ENCODE results near the gene COG2.
A peak's percentile ranks its signal among the peaks of the same experiment; 100 is the strongest.
"Not testable (repeated sequence)": the region's sequence is repeated elsewhere in the genome, so short reads cannot be mapped to it uniquely, and the experiment has no call there.

Gene COG2

DNA sequence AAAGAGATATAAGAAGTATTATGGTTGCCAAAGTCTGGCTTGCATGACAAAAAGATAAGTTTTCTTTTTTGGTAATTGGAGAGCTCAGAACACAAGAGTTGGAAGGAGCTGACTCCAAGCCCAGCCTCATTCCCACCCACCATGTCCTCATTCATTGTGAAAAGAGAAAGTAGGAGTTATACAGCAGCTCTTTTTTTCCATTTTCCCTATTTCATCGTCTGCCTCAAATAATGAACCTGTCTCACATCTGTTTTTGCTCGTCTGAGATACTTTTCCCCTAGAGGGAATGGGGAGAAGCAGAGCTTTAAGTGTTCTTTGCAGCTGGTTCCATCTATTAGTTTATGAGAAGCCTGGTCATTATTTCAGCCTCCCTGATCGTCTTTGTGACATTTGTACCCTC is 36.9 kb downstream of the COG2 start:
- no peak for DNase-seq

DNA sequence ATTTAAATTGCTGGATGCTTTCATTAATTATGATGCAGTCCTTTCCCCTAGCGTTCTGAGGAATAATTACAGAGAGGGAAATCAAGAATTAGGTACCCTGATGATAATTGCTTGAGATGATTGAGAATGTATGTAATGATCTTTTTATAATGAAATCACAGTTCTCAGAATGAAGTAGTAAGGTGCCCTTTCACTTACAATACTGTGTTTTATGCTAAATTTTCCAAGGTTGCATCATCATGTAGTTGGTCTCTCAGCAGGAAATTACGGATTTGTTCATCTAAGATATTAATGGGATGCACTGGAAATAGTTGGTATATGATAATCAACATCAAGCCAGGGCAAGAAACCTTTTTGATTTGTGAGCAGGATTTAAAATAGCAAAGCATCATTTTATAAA is 37.5 kb downstream of the COG2 start:
- no peak for DNase-seq

GRCh38 chr1:230680300-230681025 is 38.2 kb downstream of the COG2 start:
- no peak for DNase-seq

GRCh38 chr1:230681599-230681998 is 39.3 kb downstream of the COG2 start:
- DNase-seq, result peak; percentile 36

- DNase-seq, result no peak
Measured at GRCh38 chr1:230682274-230682673, 40.0 kb downstream of the COG2 start.

GRCh38 chr1:230682882-230683610 is 40.8 kb downstream of the COG2 start:
- DNase-seq, result no peak

- no peak for DNase-seq
Measured at GRCh38 chr1:230684146-230684545, 41.9 kb downstream of the COG2 start.

DNA sequence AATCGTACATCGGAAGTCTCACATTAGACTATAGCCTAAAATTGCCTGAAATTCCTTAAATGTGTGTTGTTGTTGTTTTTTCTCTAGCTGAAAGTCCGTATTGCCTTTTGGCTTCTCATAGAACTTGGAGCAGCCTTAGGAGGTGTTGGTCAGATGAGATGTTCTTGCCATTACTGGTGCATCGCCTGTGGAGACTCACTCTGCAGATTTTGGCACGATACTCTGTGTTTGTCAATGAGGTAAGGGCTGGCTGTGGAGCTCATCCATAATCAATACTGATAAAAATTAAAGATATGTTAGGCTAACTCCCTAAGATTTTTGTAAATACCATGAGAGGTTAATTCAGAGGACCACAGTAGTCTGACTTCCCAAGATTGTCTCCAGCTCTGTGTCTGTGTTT is 42.7 kb downstream of the COG2 start:
- DNase-seq, result no peak

- DNase-seq, result no peak
Measured at GRCh38 chr1:230686747-230687146, 44.5 kb downstream of the COG2 start.

DNA sequence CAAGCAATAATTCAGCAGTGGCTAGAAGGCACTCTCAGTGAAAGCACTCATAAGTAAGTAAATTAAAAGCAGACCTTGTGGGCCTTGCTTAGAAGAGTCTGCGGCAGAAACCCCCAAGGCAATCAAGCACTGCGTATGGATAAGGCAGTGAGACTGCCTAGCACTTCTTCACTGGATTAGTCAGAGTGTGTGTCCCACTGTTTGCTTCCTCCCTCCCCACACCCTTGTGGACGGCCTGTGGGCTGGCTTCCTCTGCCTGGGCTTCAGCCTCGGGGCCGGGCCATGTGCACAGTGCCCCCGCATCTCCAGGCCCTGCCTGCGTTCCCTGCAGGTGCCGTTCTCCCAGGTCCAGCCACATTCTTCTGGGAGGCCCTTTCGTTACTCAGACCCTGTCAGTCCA is 47.8 kb downstream of the COG2 start:
- no peak for DNase-seq

DNA sequence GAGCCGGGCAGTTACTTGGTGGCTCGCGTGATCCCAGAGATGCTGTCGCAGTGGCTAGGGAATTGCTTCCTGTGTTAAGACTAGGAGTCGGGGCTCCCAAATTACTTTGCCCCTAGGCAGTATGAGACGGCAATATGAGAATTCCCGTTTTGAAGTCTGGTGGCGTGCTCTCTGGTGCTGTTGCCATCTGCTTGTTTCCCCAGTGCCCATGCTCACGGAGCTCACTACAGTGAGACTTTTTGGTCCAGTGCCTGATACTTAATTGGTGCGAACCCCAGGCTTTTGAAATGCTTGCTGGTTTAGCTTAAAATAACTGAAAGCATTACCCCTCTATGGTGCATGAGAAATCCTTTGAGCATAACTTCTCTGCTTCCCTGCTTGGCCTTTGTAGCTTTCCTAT is 49.3 kb downstream of the COG2 start:
- no peak for DNase-seq

DNA sequence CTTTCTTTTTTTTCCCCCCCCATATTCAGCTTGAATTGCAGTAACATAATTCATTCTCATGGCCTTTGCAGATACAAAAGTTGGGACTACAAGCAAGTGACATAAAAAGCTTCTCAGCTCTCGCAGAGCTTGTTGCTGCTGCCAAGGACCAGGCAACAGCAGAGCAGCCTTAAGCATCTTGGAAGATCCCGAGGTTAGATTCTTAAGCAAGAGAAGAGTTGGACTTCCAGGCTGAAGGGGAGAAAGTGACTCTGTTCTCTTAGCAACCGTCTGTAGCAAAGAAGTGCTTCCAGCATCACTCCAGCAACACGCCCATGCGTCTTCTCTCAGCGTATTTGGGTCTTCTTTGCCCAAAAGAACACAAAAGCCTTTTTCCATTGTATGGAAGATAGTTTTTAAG is 50.9 kb downstream of the COG2 start:
- no peak for DNase-seq

DNA sequence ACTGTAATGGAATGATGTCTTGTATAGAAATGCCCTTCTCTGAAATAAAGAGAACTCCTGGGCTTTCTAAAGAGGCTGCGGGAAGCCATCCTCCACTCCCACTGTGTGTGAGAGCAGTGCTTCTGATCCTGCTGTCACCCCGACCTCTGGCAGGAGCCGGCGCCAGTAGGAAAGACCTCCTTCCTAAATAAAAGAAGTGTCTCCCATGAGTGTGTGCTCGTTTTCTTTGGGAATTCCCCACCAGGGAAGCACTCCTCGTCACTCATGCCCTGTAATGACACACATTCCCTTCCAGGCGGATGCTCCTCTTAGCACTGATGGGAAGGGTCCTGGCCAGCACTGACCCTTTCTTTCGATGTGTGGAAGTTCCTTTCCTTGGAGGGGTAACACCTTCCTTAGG is 51.5 kb downstream of the COG2 start:
- no peak for DNase-seq

DNA sequence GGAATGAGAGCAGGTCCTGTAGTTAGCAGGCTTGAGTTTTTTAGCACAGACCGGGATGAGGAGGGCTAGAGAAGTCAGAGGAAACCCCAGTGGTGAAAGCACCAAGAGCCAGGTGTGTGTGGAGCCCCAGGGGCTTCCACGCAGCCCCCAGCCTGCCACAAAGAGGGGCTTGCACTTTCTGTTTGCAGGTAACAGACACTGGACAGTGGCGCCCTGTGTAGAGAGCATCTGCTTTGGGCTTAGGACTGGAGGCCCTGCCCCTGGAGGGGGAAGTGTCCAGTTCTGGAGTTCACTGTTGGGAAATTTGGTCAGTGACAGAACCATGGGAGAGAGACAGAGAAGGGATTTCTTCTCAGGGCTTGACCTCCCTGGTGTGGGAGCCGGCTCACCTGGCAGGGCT is 52.2 kb downstream of the COG2 start:
- DNase-seq, result no peak

DNA sequence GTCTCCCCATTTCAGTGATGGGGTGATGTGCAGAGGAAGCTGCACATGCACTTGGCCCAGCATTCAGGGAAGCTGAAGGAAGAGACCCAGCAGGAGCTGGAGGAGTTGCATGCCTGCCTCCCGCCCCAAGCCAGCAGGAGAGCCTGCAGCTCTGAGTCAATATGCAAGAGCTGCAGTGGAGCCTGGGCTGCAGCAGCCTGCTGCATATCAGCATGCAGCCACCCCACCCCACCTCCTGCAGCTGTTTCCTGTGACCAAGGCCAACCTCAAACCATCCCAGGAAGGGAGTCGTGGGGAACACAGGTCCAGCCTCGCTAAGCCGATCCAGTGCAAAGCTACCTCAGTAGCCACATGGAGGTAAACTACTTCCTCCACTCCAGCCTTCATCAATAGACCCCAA is 52.7 kb downstream of the COG2 start:
- DNase-seq, result no peak

- no peak for DNase-seq
Measured at GRCh38 chr1:230696218-230696617, 53.9 kb downstream of the COG2 start.

DNA sequence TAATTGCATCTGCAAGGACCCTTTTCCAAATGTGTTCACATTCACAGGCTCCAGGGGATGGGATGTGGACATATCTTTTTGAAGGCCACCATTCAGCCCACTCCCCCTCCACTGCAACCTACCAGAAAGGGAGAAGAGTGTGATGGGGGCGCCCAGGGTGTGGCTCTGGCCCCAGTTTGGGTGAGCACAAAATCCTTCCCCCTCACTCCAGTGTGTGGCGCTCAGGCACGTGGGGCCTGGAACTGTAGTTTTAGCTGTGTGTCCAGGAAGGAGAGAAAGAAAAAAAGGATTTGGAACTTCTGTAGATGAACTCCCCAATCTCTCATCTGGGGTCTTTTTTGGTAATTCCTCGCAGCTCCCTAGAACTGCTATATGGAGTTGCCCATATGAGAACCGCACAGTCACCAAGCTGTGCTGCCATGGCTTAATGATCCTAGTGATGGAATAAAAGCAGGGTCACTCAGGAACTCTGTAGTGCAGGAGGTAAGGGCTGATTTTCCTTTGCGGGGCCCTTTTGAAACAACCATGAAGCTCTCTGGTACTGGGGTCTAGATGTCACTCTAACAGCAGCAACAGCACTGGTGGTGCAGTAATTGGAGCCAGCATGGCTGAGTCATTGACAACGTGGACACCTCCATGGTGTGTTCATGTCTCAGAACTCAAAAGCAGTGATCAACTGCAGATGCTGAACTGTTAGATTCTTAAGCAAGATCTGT is 54.6 kb downstream of the COG2 start:
- no peak for DNase-seq

GRCh38 chr1:230698130-230698529 is 55.8 kb downstream of the COG2 start:
- DNase-seq, result no peak

DNA sequence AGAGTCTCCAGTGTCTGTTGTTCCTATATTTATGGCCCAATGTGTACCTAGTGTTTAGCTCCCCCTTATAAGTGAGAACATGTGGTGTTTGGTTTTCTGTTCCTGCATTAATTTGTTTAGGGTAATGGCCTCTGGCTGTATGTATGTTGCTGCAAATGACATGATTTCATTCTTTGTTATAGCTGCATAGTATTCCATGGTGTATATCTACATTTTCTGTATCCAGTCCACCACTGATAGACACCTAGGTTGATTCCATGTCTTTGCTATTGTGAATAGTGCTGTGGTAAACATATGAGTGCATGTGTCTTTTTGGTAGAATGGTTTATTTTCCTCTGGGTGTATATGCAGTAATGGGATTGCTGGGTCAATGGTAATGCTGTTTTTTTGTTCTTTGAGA is 56.7 kb downstream of the COG2 start:
- DNase-seq, result not testable (repeated sequence)

GRCh38 chr1:230699716-230700115 is 57.4 kb downstream of the COG2 start:
- DNase-seq, result no peak

DNA sequence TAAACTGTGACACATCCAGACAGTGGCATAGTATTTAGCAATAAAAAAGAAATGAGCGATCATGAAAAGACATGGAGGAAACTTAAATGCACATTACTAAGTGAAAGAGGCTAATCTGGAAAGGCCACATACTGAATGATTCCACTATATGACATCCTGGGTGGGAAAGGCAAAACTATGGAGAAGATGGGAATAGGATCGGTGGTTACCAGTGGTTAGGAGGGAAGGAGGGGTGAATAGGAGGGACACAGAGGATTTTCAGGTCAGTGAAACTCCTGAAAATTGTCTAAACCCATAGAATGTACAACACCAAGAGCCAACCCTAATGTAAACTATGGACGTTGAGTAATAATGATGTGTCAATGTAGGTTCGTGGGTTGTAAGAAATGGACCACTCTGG is 57.9 kb downstream of the COG2 start:
- no peak for DNase-seq

- no peak for DNase-seq
Measured at GRCh38 chr1:230701434-230701833, 59.2 kb downstream of the COG2 start.

DNA sequence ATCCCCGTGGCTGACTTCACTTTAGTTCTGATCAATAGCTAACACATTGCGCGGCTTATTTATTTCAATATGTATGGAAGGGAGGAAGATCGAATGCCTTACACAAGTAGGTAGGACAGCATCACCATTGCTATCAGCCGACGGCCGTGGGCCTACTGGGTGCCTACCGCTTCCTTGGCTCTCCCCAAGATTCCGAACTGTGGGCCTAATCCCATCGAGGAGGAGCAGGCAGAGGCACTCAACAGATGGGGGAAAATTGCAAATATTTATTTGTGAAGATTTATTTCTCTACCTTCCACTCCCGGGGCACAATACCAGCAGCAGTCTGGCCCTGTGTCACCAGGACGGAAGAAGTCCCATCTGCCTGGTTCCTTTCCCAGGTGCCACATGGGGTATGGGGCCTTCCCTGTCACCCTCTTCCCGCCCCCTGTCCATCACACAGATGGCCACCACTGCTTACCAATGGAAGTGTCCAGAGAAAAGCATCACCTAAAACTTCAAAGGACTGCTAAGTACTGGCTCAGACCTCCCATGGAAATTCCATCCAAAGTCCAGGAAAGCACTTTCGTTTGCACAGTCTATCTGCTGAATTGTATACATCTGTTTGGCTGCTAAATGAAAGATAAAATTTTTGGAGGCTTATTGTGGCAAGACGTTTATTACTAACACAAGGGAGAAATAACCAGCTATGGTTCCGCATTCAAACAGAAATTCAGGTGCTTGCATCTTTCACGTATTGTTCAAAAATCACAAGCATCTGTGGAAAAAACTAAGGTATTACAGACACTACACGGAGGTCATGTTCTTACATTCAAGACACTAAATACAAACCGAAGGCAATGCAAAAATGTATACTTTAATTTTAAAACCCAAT is 59.9 kb downstream of the COG2 start:
- no peak for DNase-seq
